Neural cell (in vitro differentiated cells): ENCODE results near the gene APOL6. TPM values are rescaled to one million over a fixed set of nuclear protein-coding genes. Genes with fewer than 3 reads are reported as not detected.

Experiments used
- H2AFZ ChIP-seq: fragments of 200-600, 300-800 bp; sonication (generic), shearing (Covaris generic); 2 replicates; pipeline ENCODE4 v1.6.0; 2014; ENCODE audit warnings: low read depth, mild to moderate bottlenecking, antibody characterized with exemption, low read length, moderate library complexity
- H3F3A ChIP-seq: fragments of 200-600 bp; shearing (Covaris generic); 2 replicates; pipeline ENCODE4 v1.6.1; 2016; ENCODE audit warnings: mild to moderate bottlenecking, moderate library complexity, mixed read lengths, antibody characterized with exemption, low read length; ENCODE audit not compliant: insufficient read depth, poor library complexity, severe bottlenecking
- H3K27ac ChIP-seq: fragments of 200-600, 300-800 bp; sonication (generic), shearing (Covaris generic); 2 replicates; pipeline ENCODE4 v1.5.1; 2014; ENCODE audit warnings: mild to moderate bottlenecking, low read length, moderate library complexity
- H3K27me3 ChIP-seq: fragments of 300-800, 200-600 bp; sonication (generic), shearing (Covaris generic); 2 replicates; pipeline ENCODE4 v1.6.0; 2014; ENCODE audit warnings: mild to moderate bottlenecking, low read depth, low read length, moderate library complexity; ENCODE audit not compliant: insufficient read depth
- H3K36me3 ChIP-seq: fragments of 300-800, 200-600 bp; sonication (generic), shearing (Covaris generic); 2 replicates; pipeline ENCODE4 v1.5.1; 2014; ENCODE audit warnings: mild to moderate bottlenecking, antibody characterized with exemption, low read length, moderate library complexity; ENCODE audit not compliant: insufficient read depth
- H3K4me2 ChIP-seq: fragments of 300-800, 200-600 bp; sonication (generic), shearing (Covaris generic); 2 replicates; pipeline ENCODE4 v1.6.0; 2014; ENCODE audit warnings: mild to moderate bottlenecking, low read length
- H3K4me3 ChIP-seq: fragments of 300-800, 200-600 bp; sonication (generic), shearing (Covaris generic); 2 replicates; pipeline ENCODE4 v1.5.1; 2014; ENCODE audit warnings: mild to moderate bottlenecking, low read length, moderate library complexity
- H3K79me2 ChIP-seq: fragments of 200-600 bp; shearing (Covaris generic); replicated peaks from 2 replicates; pipeline ENCODE4 v1.6.0; 2014; ENCODE audit warnings: mild to moderate bottlenecking, low read length, moderate library complexity; ENCODE audit not compliant: insufficient read depth
- H3K9ac ChIP-seq: fragments of 300-800, 200-600 bp; sonication (generic), shearing (Covaris generic); 2 replicates; pipeline ENCODE4 v1.6.1; 2016; ENCODE audit warnings: mild to moderate bottlenecking, low read length, mixed read lengths
- H3K9me2 ChIP-seq: fragments of 200-600 bp; shearing (Covaris generic); 2 replicates; pipeline ENCODE4 v1.6.1; 2016; ENCODE audit warnings: mild to moderate bottlenecking, low read length, mixed read lengths; ENCODE audit not compliant: insufficient read depth
- H3K9me3 ChIP-seq: fragments of 200-600, 300-800 bp; sonication (generic), shearing (Covaris generic); 2 replicates; pipeline ENCODE4 v1.6.1; 2016; ENCODE audit warnings: mild to moderate bottlenecking, mixed run types, low read length, moderate library complexity, mixed read lengths
- H4K20me1 ChIP-seq: fragments of 200-600 bp; shearing (Covaris generic); 2 replicates; pipeline ENCODE4 v1.6.1; 2016; ENCODE audit warnings: mild to moderate bottlenecking, mixed run types; ENCODE audit not compliant: insufficient read depth
- EP300 ChIP-seq: fragments of 450-650 bp; conservative IDR thresholded peaks from 2 replicates; pipeline ENCODE4 v1.6.1; 2014; ENCODE audit warnings: antibody characterized with exemption, mild to moderate bottlenecking, moderate library complexity; ENCODE audit not compliant: poor library complexity, severe bottlenecking
- EZH2 ChIP-seq: fragments of 200-600, 300-800 bp; shearing (Covaris generic), sonication (generic); IDR thresholded peaks from 2 replicates; pipeline ENCODE4 v1.6.1; 2014; ENCODE audit warnings: antibody characterized with exemption, low read length, borderline replicate concordance, mild to moderate bottlenecking; ENCODE audit not compliant: insufficient read depth, poor library complexity, severe bottlenecking
- MXI1 ChIP-seq: fragments of 450-650 bp; conservative IDR thresholded peaks from 2 replicates; pipeline ENCODE4 v1.6.1; 2014; ENCODE audit warnings: antibody characterized with exemption, mild to moderate bottlenecking; ENCODE audit not compliant: poor library complexity, severe bottlenecking
- POLR2AphosphoS5 ChIP-seq: IDR thresholded peaks from 2 replicates; pipeline ENCODE4 v1.6.1; 2012
- RAD21 ChIP-seq: fragments of 450-650 bp; conservative IDR thresholded peaks from 2 replicates; pipeline ENCODE4 v1.6.1; 2014; ENCODE audit warnings: antibody characterized with exemption, mild to moderate bottlenecking, moderate library complexity
- SMC3 ChIP-seq: fragments of 450-650 bp; conservative IDR thresholded peaks from 2 replicates; pipeline ENCODE4 v1.6.1; 2014; ENCODE audit warnings: antibody characterized with exemption, mild to moderate bottlenecking, moderate library complexity; ENCODE audit not compliant: poor library complexity
- TAF1 ChIP-seq: IDR thresholded peaks from 2 replicates; pipeline ENCODE4 v1.6.1; 2012; ENCODE audit warnings: low read depth
- polyA plus RNA-seq: library from polyadenylated mRNA; depleted of rRNA; stranded (reverse); fragments of >200 nt; gene quantifications from 2 replicates; pipeline ENCODE4 v1.2.3, GENCODE V29; 2014
- TF ChIP-seq, protein P1 (sequence below): IDR thresholded peaks from 2 replicates; pipeline ENCODE4 v1.6.1; 2012; ENCODE audit warnings: borderline replicate concordance
- TF ChIP-seq, protein P2 (sequence below): fragments of 450-650 bp; IDR thresholded peaks from 2 replicates; pipeline ENCODE4 v1.5.1; 2014; ENCODE audit warnings: antibody characterized with exemption, mild to moderate bottlenecking, moderate library complexity; ENCODE audit not compliant: poor library complexity, severe bottlenecking

Gene APOL6
- polyA plus RNA-seq, 1 donor from 2014 or later: not detected

- TF ChIP-seq, protein P1, sequence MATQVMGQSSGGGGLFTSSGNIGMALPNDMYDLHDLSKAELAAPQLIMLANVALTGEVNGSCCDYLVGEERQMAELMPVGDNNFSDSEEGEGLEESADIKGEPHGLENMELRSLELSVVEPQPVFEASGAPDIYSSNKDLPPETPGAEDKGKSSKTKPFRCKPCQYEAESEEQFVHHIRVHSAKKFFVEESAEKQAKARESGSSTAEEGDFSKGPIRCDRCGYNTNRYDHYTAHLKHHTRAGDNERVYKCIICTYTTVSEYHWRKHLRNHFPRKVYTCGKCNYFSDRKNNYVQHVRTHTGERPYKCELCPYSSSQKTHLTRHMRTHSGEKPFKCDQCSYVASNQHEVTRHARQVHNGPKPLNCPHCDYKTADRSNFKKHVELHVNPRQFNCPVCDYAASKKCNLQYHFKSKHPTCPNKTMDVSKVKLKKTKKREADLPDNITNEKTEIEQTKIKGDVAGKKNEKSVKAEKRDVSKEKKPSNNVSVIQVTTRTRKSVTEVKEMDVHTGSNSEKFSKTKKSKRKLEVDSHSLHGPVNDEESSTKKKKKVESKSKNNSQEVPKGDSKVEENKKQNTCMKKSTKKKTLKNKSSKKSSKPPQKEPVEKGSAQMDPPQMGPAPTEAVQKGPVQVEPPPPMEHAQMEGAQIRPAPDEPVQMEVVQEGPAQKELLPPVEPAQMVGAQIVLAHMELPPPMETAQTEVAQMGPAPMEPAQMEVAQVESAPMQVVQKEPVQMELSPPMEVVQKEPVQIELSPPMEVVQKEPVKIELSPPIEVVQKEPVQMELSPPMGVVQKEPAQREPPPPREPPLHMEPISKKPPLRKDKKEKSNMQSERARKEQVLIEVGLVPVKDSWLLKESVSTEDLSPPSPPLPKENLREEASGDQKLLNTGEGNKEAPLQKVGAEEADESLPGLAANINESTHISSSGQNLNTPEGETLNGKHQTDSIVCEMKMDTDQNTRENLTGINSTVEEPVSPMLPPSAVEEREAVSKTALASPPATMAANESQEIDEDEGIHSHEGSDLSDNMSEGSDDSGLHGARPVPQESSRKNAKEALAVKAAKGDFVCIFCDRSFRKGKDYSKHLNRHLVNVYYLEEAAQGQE: no peak
- TF ChIP-seq POLR2AphosphoS5 (no peak), TAF1 (no peak), MXI1 (no peak), EZH2 (no peak), RAD21 (no peak), EP300 (no peak), SMC3 (no peak)
- TF ChIP-seq, protein P2, sequence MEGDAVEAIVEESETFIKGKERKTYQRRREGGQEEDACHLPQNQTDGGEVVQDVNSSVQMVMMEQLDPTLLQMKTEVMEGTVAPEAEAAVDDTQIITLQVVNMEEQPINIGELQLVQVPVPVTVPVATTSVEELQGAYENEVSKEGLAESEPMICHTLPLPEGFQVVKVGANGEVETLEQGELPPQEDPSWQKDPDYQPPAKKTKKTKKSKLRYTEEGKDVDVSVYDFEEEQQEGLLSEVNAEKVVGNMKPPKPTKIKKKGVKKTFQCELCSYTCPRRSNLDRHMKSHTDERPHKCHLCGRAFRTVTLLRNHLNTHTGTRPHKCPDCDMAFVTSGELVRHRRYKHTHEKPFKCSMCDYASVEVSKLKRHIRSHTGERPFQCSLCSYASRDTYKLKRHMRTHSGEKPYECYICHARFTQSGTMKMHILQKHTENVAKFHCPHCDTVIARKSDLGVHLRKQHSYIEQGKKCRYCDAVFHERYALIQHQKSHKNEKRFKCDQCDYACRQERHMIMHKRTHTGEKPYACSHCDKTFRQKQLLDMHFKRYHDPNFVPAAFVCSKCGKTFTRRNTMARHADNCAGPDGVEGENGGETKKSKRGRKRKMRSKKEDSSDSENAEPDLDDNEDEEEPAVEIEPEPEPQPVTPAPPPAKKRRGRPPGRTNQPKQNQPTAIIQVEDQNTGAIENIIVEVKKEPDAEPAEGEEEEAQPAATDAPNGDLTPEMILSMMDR: no peak
- Histone ChIP-seq H3K27me3 (no peaks in the 10 kb centered on the region), H3K27ac (no peak overlapping the region), H3K79me2 (no peaks in the 10 kb centered on the region), H3K4me3 (no peak overlapping the region), H3K9me3 (no peaks in the 10 kb centered on the region), H3K9me2 (no peaks in the 10 kb centered on the region), H3K36me3 (no peaks in the 10 kb centered on the region), H3K4me2 (no peak overlapping the region), H2AFZ (no peak overlapping the region), H3K9ac (no peak overlapping the region), H4K20me1 (no peaks in the 10 kb centered on the region), H3F3A (no peaks in the 10 kb centered on the region)
Observed at GRCh38 chr22:35629406-35630216, 18.6 kb upstream of the APOL6 start.

- H3K9me3 ChIP-seq: no peaks in the 10 kb centered on the region
- H3K4me2 ChIP-seq: no peak overlapping the region
- no peaks in the 10 kb centered on the region for H3K27me3 ChIP-seq
- no peaks in the 10 kb centered on the region for H3K79me2 ChIP-seq
- no peak overlapping the region for H2AFZ ChIP-seq
- no peak overlapping the region for H3K27ac ChIP-seq
- H3K36me3 ChIP-seq: no peaks in the 10 kb centered on the region
- no peaks in the 10 kb centered on the region for H3K9me2 ChIP-seq
- no peaks in the 10 kb centered on the region for H4K20me1 ChIP-seq
- no peak for TF ChIP-seq SMC3
- TF ChIP-seq, protein P2: no peak
- TF ChIP-seq EZH2: no peak
- TF ChIP-seq POLR2AphosphoS5: no peak
- no peak for TF ChIP-seq RAD21
- H3F3A ChIP-seq: no peaks in the 10 kb centered on the region
- H3K9ac ChIP-seq: no peak overlapping the region
- no peak overlapping the region for H3K4me3 ChIP-seq
Observed at GRCh38 chr22:35630387-35630793, 17.9 kb upstream of the APOL6 start.
